MCF 10A (cell line): ENCODE results near the gene CDH18. TPM values are rescaled to one million over a fixed set of nuclear protein-coding genes. Genes with fewer than 3 reads are reported as not detected.
"Not testable (repeated sequence)": the region's sequence is repeated elsewhere in the genome, so short reads cannot be mapped to it uniquely, and the experiment has no call there.

Source experiments
- BruUV-seq: library from RNA; stranded (reverse); fragments of 400-500 nt; replicated peaks from 2 replicates; lab custom pipeline; 2021; lab: Mats Ljungman, UMichigan
- CTCF ChIA-PET: fragments of 300-600 bp; sonication (Branson Sonifier 250); formaldehyde crosslinking; extraction: SDS; loops from one replicate; lab custom pipeline; 2021; ENCODE audit warnings: antibody characterized with exemption, inconsistent platforms; lab: Yijun Ruan, JAX
- POLR2A ChIA-PET: fragments of 300-600, 350-650 bp; sonication (Branson Sonifier 250); formaldehyde crosslinking; extraction: SDS; loops from one replicate; lab custom pipeline; 2020; ENCODE audit warnings: antibody characterized with exemption, inconsistent platforms; lab: Yijun Ruan, JAX
- DNase-seq: peaks from one replicate; pipeline ENCODE4 v3.0.0-alpha.2; 2018; ENCODE audit not compliant: unreplicated experiment
- H3K27ac Mint-ChIP-seq: one replicate; pipeline ENCODE4 v1.8.0; 2022; ENCODE audit warnings: mild to moderate bottlenecking, low read depth, mixed read lengths; ENCODE audit not compliant: unreplicated experiment
- H3K27me3 Mint-ChIP-seq: one replicate; pipeline ENCODE4 v1.8.0; 2022; ENCODE audit warnings: mixed read lengths; ENCODE audit not compliant: insufficient read depth, unreplicated experiment
- H3K36me3 Mint-ChIP-seq: one replicate; pipeline ENCODE4 v1.8.0; 2022; ENCODE audit warnings: mild to moderate bottlenecking, moderate library complexity, mixed read lengths; ENCODE audit not compliant: insufficient read depth, unreplicated experiment
- H3K4me1 Mint-ChIP-seq: one replicate; pipeline ENCODE4 v1.8.0; 2022; ENCODE audit warnings: mixed read lengths; ENCODE audit not compliant: insufficient read depth, unreplicated experiment
- H3K4me3 Mint-ChIP-seq: one replicate; pipeline ENCODE4 v1.8.0; 2022; ENCODE audit warnings: mild to moderate bottlenecking, moderate library complexity, mixed read lengths; ENCODE audit not compliant: unreplicated experiment
- H3K9me3 Mint-ChIP-seq: one replicate; pipeline ENCODE4 v1.8.0; 2022; ENCODE audit warnings: mixed read lengths; ENCODE audit not compliant: unreplicated experiment
- CTCF ChIP-seq: fragments of 200-600 bp; IDR thresholded peaks from one replicate; pipeline ENCODE4 v1.8.0; 2022; ENCODE audit warnings: antibody characterized with exemption, mild to moderate bottlenecking; ENCODE audit not compliant: unreplicated experiment
- intact Hi-C: fragments of 100-400 bp; cut with micrococcal nuclease; formaldehyde crosslinking; loops from 2 replicates; pipeline ENCODE4 v1.14.1; 2022
- total RNA-seq: library from RNA; stranded (reverse); gene quantifications from 2 replicates; pipeline ENCODE4 v1.2.3, GENCODE V29; 2022

The CDH18 gene
- total RNA-seq, 1 experiment from 2014 or later: not detected

- CTCF ChIA-PET: interaction anchor here (1.2 kb wide), 1 partner anchor 12 kb away, joined by 3 read pairs; no protein-coding TSS in a partner anchor
Measured at GRCh38 chr5:19782566-19782965, 205.4 kb downstream of the CDH18 start.

GRCh38 chr5:19777363-19777762, 210.6 kb downstream of the CDH18 start:
- DNase-seq: no peak
- BruUV-seq: no TSS peak
- H3K4me3 Mint-ChIP-seq: no peak overlapping the region
- no peaks in the 10 kb centered on the region for H3K27me3 Mint-ChIP-seq
- no peak overlapping the region for H3K27ac Mint-ChIP-seq
- TF ChIP-seq CTCF: no peak
- CTCF ChIA-PET: interaction anchor here (0.7 kb wide), 1 partner anchor 620 kb away, joined by 3 read pairs; no protein-coding TSS in a partner anchor
- H3K36me3 Mint-ChIP-seq: no peaks in the 10 kb centered on the region
- no peaks in the 10 kb centered on the region for H3K4me1 Mint-ChIP-seq
- no peaks in the 10 kb centered on the region for H3K9me3 Mint-ChIP-seq
- POLR2A ChIA-PET: interaction anchor here (1.1 kb wide), 1 partner anchor 11 kb away, joined by 3 read pairs; no protein-coding TSS in a partner anchor
- intact Hi-C loops: no loop called here

More at GRCh38 chr5:19782566-19782965, 205.4 kb downstream of the CDH18 start:
- Mint-ChIP-seq H3K9me3 (no peaks in the 10 kb centered on the region), H3K27ac (no peak overlapping the region), H3K27me3 (no peaks in the 10 kb centered on the region), H3K4me3 (no peak overlapping the region), H3K4me1 (peaks cover 5% of the 10 kb centered on the region), H3K36me3 (no peaks in the 10 kb centered on the region)
- no peak for TF ChIP-seq CTCF
- intact Hi-C loops: no loop called here
- no TSS peak for BruUV-seq
- POLR2A ChIA-PET: no interaction called here
- DNase-seq: no peak

GRCh38 chr5:19776886-19777285, 211.1 kb downstream of the CDH18 start:
- H3K27me3 Mint-ChIP-seq, DNase-seq, H3K9me3 Mint-ChIP-seq, H3K4me3 Mint-ChIP-seq, intact Hi-C loops, H3K36me3 Mint-ChIP-seq, H3K4me1 Mint-ChIP-seq, H3K27ac Mint-ChIP-seq, BruUV-seq: not testable (repeated sequence)
- POLR2A ChIA-PET: interaction anchor here (1.1 kb wide), 1 partner anchor 11 kb away, joined by 3 read pairs; no protein-coding TSS in a partner anchor
- CTCF ChIA-PET: interaction anchor here (0.7 kb wide), 1 partner anchor 621 kb away, joined by 3 read pairs; no protein-coding TSS in a partner anchor

GRCh38 chr5:19771174-19771835, 216.7 kb downstream of the CDH18 start:
- intact Hi-C loops: no loop called here
- Mint-ChIP-seq H3K4me1 (no peaks in the 10 kb centered on the region), H3K4me3 (no peak overlapping the region), H3K36me3 (no peaks in the 10 kb centered on the region), H3K9me3 (no peaks in the 10 kb centered on the region), H3K27me3 (no peaks in the 10 kb centered on the region), H3K27ac (no peak overlapping the region)
- DNase-seq: no peak
- CTCF ChIA-PET: no interaction called here
- POLR2A ChIA-PET: no interaction called here
- TF ChIP-seq CTCF: no peak
- no TSS peak for BruUV-seq
